GM23248 (cell line): ENCODE data around the gene NDC1.

ENCODE experiments used
- EZH2 ChIP-seq: fragments of 200-600 bp; sonication (generic); IDR thresholded peaks from 2 replicates; pipeline ENCODE4 v1.6.1; 2018; ENCODE audit warnings: antibody characterized with exemption, mild to moderate bottlenecking; ENCODE audit not compliant: insufficient read depth, poor library complexity, severe bottlenecking
- EZH2phosphoT487 ChIP-seq: fragments of 200-600 bp; sonication (generic); IDR thresholded peaks from 2 replicates; pipeline ENCODE4 v1.6.1; 2018; ENCODE audit warnings: antibody characterized with exemption, moderate library complexity, mild to moderate bottlenecking, low read depth; ENCODE audit not compliant: insufficient read depth

DNA sequence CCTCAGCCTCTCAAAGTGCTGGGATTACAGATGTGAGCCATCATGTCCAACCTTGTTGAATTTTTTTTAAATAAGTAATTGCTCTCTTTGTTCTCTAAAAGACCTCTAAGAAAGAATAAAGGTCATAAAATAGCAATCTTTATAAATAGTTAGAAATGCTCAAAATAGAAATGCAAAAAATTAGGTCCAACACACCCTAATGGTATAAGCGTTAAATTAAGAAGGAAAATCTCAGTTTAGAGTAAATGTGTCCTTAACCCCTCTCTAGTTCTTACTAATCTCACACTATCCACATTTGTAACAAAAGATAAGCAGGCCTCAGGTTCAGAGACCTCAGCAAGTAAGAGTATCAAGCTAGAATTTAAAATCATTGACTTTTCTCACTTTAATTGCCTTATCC lies 60.8 kb downstream of the NDC1 start:
- no peak for TF ChIP-seq EZH2
- no peak for TF ChIP-seq EZH2phosphoT487
